Fibroblast of lung (primary cell): ENCODE data around the gene PLEKHH3.

Experiments used
- CTCF ChIP-seq, 2 donors: IDR thresholded peaks in 1 of 2; conservative IDR thresholded peaks in 1 of 2; 1 replicate in 1 of 2; 2 replicates in 1 of 2; pipeline ENCODE4 v1.5.1; 2011 to 2012; ENCODE audit warnings: low read length in 2 of 2, control low read depth in 1 of 2, inconsistent platforms in 1 of 2, low read depth in 1 of 2, mild to moderate bottlenecking in 1 of 2
- EZH2 ChIP-seq: IDR thresholded peaks from 2 replicates; pipeline ENCODE4 v1.5.1; 2012; ENCODE audit warnings: low read length, control low read depth, mild to moderate bottlenecking; ENCODE audit errors: missing control alignments

DNA sequence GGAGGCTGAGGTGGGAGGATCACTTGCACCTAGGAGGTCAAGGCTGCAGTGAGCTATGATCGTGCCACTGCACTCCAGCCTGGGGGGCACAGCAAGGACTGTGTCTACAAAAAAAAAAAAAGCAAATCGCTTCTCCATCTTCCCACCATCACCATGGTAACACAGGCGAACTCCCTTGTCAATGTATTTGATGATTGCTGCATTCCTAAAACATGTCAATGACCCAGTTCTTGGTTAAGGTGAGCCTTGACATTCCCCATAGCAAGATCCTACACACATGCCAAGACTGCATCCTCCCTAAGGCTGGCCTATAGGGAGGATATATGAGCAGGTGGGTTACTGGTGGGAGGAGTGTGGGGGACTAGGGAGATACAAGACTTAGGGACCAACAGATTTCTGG lies 17.7 kb upstream of the PLEKHH3 start:
- TF ChIP-seq CTCF (conservative IDR thresholded peaks at IDR 0.05 in 1 of 2, IDR thresholded peaks at IDR 0.05 in 1 of 2; ENCODE audit: low read depth in 1 of 2, low read length in 2 of 2) (no peak), EZH2 (no peak)
